ENCODE data around the gene TUT7.

DNA sequence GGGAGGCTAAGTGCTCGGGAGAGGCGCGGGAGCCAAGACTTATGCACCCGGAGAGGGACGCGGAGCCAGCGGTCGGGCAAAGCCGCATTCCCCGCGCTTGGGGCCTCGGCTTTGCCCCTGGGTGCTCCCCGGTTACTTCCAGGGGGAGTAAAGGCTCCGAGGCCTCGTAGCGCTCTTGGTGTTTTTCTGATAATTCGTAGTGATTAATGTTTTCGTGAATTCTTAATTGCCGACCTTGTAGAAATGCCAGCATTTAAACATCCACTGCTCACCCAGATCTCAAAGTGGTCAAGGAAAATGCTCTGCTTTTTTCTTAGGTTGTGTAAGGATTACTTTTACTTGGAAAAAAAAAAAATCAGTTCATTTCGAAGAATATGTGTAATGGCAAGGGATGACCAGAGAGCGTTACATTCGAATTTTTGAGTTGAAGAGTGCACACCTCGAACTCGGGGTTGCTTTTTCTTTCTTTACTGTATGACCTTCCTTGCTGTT lies 654 bp upstream of the TUT7 start:
- TF ChIP-seq POLR2A (IDR thresholded peaks at IDR 0.05) (no peak), CTCF (IDR thresholded peaks at IDR 0.05) (peak in 2 of 4 experiments; percentile 11 to 16)
